ENCODE data around the gene GIGYF2. TPM values are rescaled to one million over a fixed set of nuclear protein-coding genes. Genes with fewer than 3 reads are reported as not detected.

The GIGYF2 gene
- total and polyA plus RNA-seq, 2 of the 4 experiments (the other 2 are of a cell fraction) = 14.7 to 66.0 TPM

DNA sequence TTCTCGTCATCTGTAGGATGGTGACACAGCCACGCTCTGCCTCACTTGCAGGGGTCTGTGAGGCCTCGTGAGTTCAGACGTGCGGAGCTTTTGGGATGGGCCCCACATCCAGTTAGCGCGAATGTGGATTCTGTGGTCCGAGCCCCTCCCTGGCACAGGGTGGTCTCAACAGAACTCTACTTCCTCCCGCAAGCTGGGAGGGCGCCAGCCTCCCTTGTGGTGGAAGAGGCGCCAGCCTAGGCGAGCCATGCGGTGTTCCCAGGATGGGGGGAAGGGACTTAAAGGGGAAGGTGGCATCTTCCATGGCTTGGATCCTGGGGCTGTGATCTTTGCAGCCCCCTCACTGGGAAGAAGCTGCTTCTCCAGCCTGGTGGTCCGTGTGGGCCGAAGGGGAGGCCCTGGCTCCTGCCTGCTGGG is 174.3 kb downstream of the GIGYF2 start:
- Histone ChIP-seq H3K4me2 (ENCODE audit: low read depth, low read length) (no peak overlapping the region), H3K4me1 (ENCODE audit: control insufficient read depth, insufficient read depth, low read length) (peaks cover 1% of the 10 kb centered on the region; the same call in 1 of the 2 replicates), H2AFZ (replicated peaks; ENCODE audit: low read length, poor library complexity) (no peak overlapping the region), H3K9ac (ENCODE audit: low read depth, low read length) (no peak overlapping the region), H4K5ac (ENCODE audit: low read depth, low read length) (no peak overlapping the region), H3K14ac (replicated peaks; ENCODE audit: low read depth, low read length) (no peak overlapping the region), H3K27ac (ENCODE audit: insufficient read depth, low read length) (no peak overlapping the region), H3K23ac (ENCODE audit: low read depth, low read length) (no peak overlapping the region), H2BK5ac (ENCODE audit: low read depth, low read length, poor library complexity, severe bottlenecking) (no peak overlapping the region), H3K9me3 (ENCODE audit: control insufficient read depth, insufficient read depth, low read length) (no peaks in the 10 kb centered on the region), H3K56ac (ENCODE audit: extremely low read depth, insufficient read depth, low read length) (no peak overlapping the region), H2AK5ac (ENCODE audit: low read depth, low read length) (no peak overlapping the region), H2AK9ac (replicated peaks; ENCODE audit: low read depth, low read length, poor library complexity) (no peak overlapping the region), H3K79me1 (ENCODE audit: low read depth in 1 of 2, low read length in 2 of 2) (no peaks in the 10 kb centered on the region), H3K4ac (ENCODE audit: low read depth, low read length) (no peak overlapping the region), H3K4me3 (ENCODE audit: insufficient read depth, low read depth, low read length) (no peak overlapping the region), H3K36me3 (ENCODE audit: control insufficient read depth, insufficient read depth, low read length) (no peaks in the 10 kb centered on the region), H2BK120ac (ENCODE audit: low read depth, low read length) (no peak overlapping the region), H2BK20ac (ENCODE audit: low read depth, low read length) (no peak overlapping the region), H4K8ac (ENCODE audit: low read depth in 2 of 2, low read length in 2 of 2) (no peak overlapping the region), H2BK15ac (ENCODE audit: low read depth, low read length) (no peak overlapping the region), H3K9me1 (ENCODE audit: insufficient read depth, low read length) (no peaks in the 10 kb centered on the region), H4K91ac (ENCODE audit: insufficient read depth, low read depth, low read length) (no peak overlapping the region), H4K20me1 (ENCODE audit: insufficient read depth, low read length) (no peaks in the 10 kb centered on the region), H3K18ac (ENCODE audit: low read depth, low read length) (no peak overlapping the region), H3K27me3 (ENCODE audit: control insufficient read depth, insufficient read depth, low read length) (peaks cover 10% of the 10 kb centered on the region)
- BruUV-seq (replicated peaks) = no TSS peak
- dilution Hi-C loops (cut with HindIII; ENCODE audit: low sequenced_read_pairs, unreplicated experiment) (no loop called here), in situ Hi-C loops (cut with MboI; ENCODE audit: low sequenced_read_pairs) (no loop called here), intact Hi-C loops (cut with micrococcal nuclease) (no loop called here)
- ATAC-seq (ENCODE audit: low read depth) (no peak), DNase-seq (no peak)
- WGBS, 2 experiments (ENCODE audit: extremely low coverage in 2 of 2, insufficient read length in 1 of 2) = 81% methylated on average over 4 of the region's 15 CpGs; no CpG with 5 or more reads in 1 of the 2 experiments
- CTCF ChIA-PET = no interaction called here
- POLR2A ChIA-PET (ENCODE audit: unreplicated experiment) = no interaction called here
- TF ChIP-seq POLR2A (IDR thresholded peaks at IDR 0.05; ENCODE audit: low read depth, low read length) = no peak
- no peak for TF ChIP-seq RCOR1 (IDR thresholded peaks at IDR 0.05; ENCODE audit: insufficient replicate concordance, low read length)
- TF ChIP-seq BHLHE40 (IDR thresholded peaks at IDR 0.05; ENCODE audit: low read depth, low read length) = no peak
- no peak for TF ChIP-seq RFX5 (IDR thresholded peaks at IDR 0.05; ENCODE audit: low read depth, low read length)
- no peak for TF ChIP-seq FOS (IDR thresholded peaks at IDR 0.05; ENCODE audit: low read depth, low read length)
- TF ChIP-seq, protein P1, sequence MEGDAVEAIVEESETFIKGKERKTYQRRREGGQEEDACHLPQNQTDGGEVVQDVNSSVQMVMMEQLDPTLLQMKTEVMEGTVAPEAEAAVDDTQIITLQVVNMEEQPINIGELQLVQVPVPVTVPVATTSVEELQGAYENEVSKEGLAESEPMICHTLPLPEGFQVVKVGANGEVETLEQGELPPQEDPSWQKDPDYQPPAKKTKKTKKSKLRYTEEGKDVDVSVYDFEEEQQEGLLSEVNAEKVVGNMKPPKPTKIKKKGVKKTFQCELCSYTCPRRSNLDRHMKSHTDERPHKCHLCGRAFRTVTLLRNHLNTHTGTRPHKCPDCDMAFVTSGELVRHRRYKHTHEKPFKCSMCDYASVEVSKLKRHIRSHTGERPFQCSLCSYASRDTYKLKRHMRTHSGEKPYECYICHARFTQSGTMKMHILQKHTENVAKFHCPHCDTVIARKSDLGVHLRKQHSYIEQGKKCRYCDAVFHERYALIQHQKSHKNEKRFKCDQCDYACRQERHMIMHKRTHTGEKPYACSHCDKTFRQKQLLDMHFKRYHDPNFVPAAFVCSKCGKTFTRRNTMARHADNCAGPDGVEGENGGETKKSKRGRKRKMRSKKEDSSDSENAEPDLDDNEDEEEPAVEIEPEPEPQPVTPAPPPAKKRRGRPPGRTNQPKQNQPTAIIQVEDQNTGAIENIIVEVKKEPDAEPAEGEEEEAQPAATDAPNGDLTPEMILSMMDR (conservative IDR thresholded peaks at IDR 0.05; ENCODE audit: low read depth, low read length) = no peak

Measured in IMR-90 (cell line).